GM12872 (cell line): Measurements from ENCODE around the gene HAND1.

Source experiments
- TF ChIP-seq, protein P1 (sequence below): IDR thresholded peaks from 3 replicates; pipeline ENCODE4 v1.5.1; 2011; ENCODE audit warnings: low read depth, mild to moderate bottlenecking, low read length, moderate library complexity; ENCODE audit not compliant: insufficient read depth

Gene HAND1

DNA sequence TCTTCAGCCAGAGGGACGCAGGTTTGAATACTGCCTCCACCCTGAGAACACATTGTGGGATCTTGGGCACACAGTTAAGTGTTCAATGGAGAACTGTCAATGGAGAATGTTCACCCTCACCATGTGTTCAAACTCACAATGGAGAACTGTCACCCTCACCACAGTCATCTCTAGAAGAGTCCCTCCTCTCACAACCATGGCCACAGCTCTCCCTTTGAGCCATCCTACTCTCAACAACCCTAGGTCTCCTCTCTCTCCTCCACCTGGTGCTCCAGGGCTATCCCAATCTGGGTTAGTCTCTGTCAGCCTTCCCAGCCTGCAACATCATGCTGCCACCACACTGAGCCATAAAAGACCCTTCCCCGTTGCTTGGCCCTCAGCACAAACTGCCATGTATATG lies 36.3 kb upstream of the HAND1 start:
- TF ChIP-seq, protein P1, sequence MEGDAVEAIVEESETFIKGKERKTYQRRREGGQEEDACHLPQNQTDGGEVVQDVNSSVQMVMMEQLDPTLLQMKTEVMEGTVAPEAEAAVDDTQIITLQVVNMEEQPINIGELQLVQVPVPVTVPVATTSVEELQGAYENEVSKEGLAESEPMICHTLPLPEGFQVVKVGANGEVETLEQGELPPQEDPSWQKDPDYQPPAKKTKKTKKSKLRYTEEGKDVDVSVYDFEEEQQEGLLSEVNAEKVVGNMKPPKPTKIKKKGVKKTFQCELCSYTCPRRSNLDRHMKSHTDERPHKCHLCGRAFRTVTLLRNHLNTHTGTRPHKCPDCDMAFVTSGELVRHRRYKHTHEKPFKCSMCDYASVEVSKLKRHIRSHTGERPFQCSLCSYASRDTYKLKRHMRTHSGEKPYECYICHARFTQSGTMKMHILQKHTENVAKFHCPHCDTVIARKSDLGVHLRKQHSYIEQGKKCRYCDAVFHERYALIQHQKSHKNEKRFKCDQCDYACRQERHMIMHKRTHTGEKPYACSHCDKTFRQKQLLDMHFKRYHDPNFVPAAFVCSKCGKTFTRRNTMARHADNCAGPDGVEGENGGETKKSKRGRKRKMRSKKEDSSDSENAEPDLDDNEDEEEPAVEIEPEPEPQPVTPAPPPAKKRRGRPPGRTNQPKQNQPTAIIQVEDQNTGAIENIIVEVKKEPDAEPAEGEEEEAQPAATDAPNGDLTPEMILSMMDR, result no peak

DNA sequence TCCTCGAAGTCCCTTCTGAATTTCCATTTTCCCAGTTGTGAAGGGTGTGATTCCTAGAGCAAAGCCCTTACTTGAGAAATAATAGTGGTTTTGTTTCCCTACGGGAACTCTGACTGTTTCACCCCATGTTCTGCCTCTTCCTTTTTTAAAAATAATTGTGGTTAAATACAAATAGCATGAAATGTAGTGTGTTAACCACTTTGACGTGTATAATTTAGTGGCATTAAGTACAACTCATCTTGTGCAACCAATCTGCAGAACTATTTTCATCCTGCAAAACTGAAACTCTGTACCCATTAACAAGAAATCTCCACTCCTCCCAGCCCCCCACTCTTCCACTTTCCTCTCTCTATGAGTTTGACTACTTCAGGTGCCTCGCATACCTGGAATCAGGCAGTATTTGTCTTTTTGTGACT lies 35.6 kb upstream of the HAND1 start:
- TF ChIP-seq, protein P1, result no peak

DNA sequence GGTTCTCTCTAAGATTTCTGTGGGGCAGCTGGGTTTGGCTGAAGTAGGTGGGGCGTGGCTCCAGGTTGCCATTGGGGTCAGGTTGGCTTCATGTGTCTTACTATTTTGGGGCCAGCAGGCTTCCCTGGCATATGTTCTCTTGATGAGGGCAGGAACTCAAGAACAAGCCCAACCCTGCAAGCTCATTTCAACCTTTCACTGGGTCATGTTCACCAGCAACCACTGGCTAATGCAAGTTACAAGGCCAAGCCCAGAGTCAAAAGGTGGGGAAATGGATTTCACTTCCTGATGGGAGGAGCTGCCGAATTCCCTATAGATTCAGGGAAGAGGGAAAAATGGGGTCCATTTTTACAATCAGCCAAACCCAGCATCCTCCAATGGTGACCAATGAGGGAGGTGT lies 34.0 kb upstream of the HAND1 start:
- TF ChIP-seq, protein P1, result no peak

DNA sequence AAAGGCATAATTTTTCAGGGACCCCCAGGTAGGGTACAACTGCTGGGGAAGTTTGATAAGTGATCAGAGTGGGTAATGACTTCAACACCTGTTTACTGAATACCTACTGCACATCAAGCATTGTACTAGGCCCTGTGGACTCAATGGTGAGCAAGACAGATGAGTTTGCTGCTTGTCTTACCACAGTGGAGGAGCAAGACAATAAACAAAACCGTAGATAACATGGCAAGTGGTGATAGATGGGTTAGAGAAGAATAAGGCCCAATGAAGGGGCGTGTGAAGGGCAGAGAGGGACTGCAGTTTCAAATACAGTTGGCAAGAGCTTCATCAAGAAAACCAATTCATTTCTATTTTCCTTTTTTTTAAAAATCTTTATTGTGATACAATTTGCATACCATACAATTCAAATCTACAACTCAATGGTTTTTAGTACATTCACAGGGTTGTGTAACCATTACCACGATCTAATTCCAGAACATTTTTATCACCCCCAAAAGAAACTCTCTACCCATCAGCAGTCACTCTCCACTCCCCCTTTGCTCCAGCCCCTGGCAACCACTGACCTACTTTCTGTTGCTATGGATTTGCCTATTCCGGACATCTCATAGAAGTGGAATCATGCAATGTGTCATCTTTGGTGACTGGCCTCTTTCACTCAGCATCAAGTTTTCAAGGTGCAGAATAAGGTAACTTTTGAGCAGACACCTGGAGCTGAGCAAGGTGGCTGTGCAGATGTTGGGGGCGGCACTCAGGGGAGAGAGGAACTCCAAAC lies 31.9 kb upstream of the HAND1 start:
- TF ChIP-seq, protein P1, result no peak

DNA sequence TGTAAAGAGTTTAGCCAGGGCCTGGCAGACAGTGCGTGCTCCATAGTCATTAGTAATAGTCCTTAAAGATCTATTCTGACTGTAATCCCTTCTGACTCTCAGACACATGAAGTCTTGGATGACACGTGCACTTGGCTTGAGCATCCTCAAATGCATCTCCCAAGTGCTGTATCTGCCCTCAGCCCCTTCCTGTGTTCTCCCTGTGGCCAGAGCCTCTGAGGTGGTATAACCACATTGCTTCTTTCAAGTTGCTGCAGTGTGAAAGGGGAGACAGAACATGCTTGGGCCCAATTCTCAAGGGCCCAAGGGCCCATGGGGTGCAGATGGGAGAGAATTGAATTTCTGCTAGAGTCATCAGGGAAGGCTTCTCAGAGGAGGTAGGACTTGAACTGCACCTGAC lies 30.1 kb upstream of the HAND1 start:
- TF ChIP-seq, protein P1, result no peak

DNA sequence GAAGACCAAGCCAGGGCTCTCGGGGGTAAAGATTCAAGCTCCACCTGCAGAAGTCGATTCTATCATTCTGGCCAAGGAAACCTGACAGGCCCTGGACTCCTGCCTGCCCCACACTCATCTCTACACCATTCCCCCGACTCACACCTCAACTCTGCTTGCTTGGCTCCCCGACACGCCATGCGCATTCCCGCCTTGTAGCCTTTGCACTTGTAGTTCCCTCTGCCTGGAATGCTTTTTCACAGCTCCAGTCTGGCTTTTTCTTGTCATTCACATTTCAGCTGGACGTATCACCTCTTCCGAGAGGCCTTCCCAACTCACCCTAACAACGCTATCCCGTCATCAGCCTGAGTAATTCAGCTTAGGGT lies 28.7 kb upstream of the HAND1 start:
- TF ChIP-seq, protein P1, result no peak

GRCh38 chr5:154506049-154506715 lies 28.2 kb upstream of the HAND1 start:
- TF ChIP-seq, protein P1, result no peak
